ENCODE data around the gene ITGA8.

DNA sequence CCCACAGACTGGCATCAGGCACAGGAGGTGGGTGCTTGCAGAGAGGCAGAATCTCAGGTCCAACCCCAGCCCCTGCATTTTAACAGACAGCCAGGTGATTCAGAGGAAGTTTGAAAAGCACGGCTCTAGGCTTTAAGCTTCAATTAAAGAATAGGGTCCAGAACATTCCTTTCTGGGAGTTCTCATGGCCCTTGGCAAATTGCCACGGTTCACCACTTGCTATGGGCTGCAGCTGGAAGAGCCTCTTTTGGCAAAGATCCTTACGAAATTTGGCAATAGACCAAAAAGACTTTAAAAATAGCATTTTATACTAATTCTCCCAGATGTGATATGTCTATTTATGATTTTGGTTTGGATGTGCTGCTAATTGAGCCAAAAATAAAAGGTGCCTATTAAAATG lies 148.1 kb downstream of the ITGA8 start:
- TF ChIP-seq, protein P1, sequence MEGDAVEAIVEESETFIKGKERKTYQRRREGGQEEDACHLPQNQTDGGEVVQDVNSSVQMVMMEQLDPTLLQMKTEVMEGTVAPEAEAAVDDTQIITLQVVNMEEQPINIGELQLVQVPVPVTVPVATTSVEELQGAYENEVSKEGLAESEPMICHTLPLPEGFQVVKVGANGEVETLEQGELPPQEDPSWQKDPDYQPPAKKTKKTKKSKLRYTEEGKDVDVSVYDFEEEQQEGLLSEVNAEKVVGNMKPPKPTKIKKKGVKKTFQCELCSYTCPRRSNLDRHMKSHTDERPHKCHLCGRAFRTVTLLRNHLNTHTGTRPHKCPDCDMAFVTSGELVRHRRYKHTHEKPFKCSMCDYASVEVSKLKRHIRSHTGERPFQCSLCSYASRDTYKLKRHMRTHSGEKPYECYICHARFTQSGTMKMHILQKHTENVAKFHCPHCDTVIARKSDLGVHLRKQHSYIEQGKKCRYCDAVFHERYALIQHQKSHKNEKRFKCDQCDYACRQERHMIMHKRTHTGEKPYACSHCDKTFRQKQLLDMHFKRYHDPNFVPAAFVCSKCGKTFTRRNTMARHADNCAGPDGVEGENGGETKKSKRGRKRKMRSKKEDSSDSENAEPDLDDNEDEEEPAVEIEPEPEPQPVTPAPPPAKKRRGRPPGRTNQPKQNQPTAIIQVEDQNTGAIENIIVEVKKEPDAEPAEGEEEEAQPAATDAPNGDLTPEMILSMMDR (IDR thresholded peaks at IDR 0.05) = no peak
- TF ChIP-seq POLR2A (IDR thresholded peaks at IDR 0.05) = no peak
